ENCODE results near the gene HSPA1A.
"Not testable (repeated sequence)": the region's sequence is repeated elsewhere in the genome, so short reads cannot be mapped to it uniquely, and the experiment has no call there.

HSPA1A gene

GRCh38 chr6:31806470-31807272, 8.7 kb upstream of the HSPA1A start, which contains the start of gene LSM2:
TSS of gene LSM2 (minus strand) at chr6:31806966. CDS start at chr6:31806757, 209 bp downstream.
- DNase-seq: peak; percentile 97

GRCh38 chr6:31808599-31808998, 6.7 kb upstream of the HSPA1A start:
- not testable (repeated sequence) for DNase-seq

- no peak for DNase-seq
Measured at GRCh38 chr6:31811645-31812044, 3.7 kb upstream of the HSPA1A start.

- no peak for DNase-seq
Measured at GRCh38 chr6:31813465-31813849, 1.9 kb upstream of the HSPA1A start.

- peak; percentile 79 for DNase-seq
Measured at GRCh38 chr6:31814677-31815024, 692 bp upstream of the HSPA1A start.

GRCh38 chr6:31817133-31817928, 2.0 kb downstream of the HSPA1A start:
- not testable (repeated sequence) for DNase-seq

- DNase-seq: not testable (repeated sequence)
Measured at GRCh38 chr6:31817929-31818511, 2.7 kb downstream of the HSPA1A start.

GRCh38 chr6:31819871-31820299, 4.5 kb downstream of the HSPA1A start:
- DNase-seq: no peak

- DNase-seq: not testable (repeated sequence)
Measured at GRCh38 chr6:31820399-31820798, 5.1 kb downstream of the HSPA1A start.

GRCh38 chr6:31821301-31822035, 6.1 kb downstream of the HSPA1A start:
- peak; percentile 86 for DNase-seq

- peak; percentile 83 for DNase-seq
Measured at GRCh38 chr6:31822036-31822821, 6.9 kb downstream of the HSPA1A start.

- not testable (repeated sequence) for DNase-seq
Measured at GRCh38 chr6:31823592-31824196, 8.4 kb downstream of the HSPA1A start.

- no peak for DNase-seq
Measured at GRCh38 chr6:31825553-31825952, 10.2 kb downstream of the HSPA1A start.

GRCh38 chr6:31826793-31827285, 11.5 kb downstream of the HSPA1A start:
- DNase-seq: peak; percentile 92

GRCh38 chr6:31827286-31828079, 12.1 kb downstream of the HSPA1A start, which contains the start of gene HSPA1B:
TSS of gene HSPA1B (plus strand) at chr6:31827738. CDS start at chr6:31827951, 213 bp downstream.
- DNase-seq: peak; percentile 94

- DNase-seq: peak; percentile 71
Measured at GRCh38 chr6:31829633-31830283, 14.4 kb downstream of the HSPA1A start.

GRCh38 chr6:31830886-31831335, 15.6 kb downstream of the HSPA1A start:
- no peak for DNase-seq

- no peak for DNase-seq
Measured at GRCh38 chr6:31831350-31832215, 16.2 kb downstream of the HSPA1A start.
